K562 (cell line): Measurements from ENCODE around the gene ITGA7.

ENCODE experiments used
- CHD2 ChIP-seq: IDR thresholded peaks from 2 replicates; pipeline ENCODE4 v1.6.1; 2011; ENCODE audit warnings: low read depth, low read length
- CTCF ChIP-seq, 3 experiments: IDR thresholded peaks in 2 of 3; conservative IDR thresholded peaks in 1 of 3; 2 replicates each; pipeline ENCODE4 v1.5.1; 2011 to 2012; ENCODE audit warnings: low read length in 3 of 3, mild to moderate bottlenecking in 3 of 3, control low read depth in 2 of 3, improper control_type of control experiment in 1 of 3, inconsistent platforms in 1 of 3, low read depth in 1 of 3, mixed read lengths in 1 of 3, moderate library complexity in 1 of 3; ENCODE audit not compliant: insufficient read depth in 2 of 3
- MTA1 ChIP-seq: fragments of 450-650 bp; IDR thresholded peaks from 2 replicates; pipeline ENCODE4 v1.6.1; 2017; ENCODE audit warnings: borderline replicate concordance
- NR4A1 ChIP-seq, 2 experiments: fragments of 250-450 bp in 1 of 2; fragments of 450-650 bp in 1 of 2; sonication (Bioruptor Pico) in 1 of 2; IDR thresholded peaks; 2 replicates each; pipeline versions ENCODE4 v1.4.0 to v1.6.1; 2016 to 2020; ENCODE audit warnings: mild to moderate bottlenecking in 2 of 2, missing compliant biosample characterization in 1 of 2, missing genetic modification characterization in 1 of 2, moderate library complexity in 1 of 2
- RBM39 ChIP-seq: fragments of 200-400 bp; formaldehyde crosslinking; optimal IDR thresholded peaks from 2 replicates; pipeline ENCODE3; 2018; ENCODE audit warnings: low read depth, low read length
- SMAD1 ChIP-seq: fragments of 150-350 bp; IDR thresholded peaks from 2 replicates; pipeline ENCODE4 v1.6.1; 2014; ENCODE audit warnings: low read length, low read depth; ENCODE audit not compliant: partially characterized antibody

- no peak for TF ChIP-seq MTA1
- TF ChIP-seq CHD2, result no peak
- TF ChIP-seq NR4A1 (CRISPR knock-in tag; IDR thresholded peaks at IDR 0.05), result no peak
- TF ChIP-seq NR4A1 (tag; IDR thresholded peaks at IDR 0.05), result no peak
- no peak for TF ChIP-seq CTCF (IDR thresholded peaks at IDR 0.05 in 2 of 3, conservative IDR thresholded peaks at IDR 0.05 in 1 of 3; ENCODE audit: insufficient read depth in 2 of 3, low read depth in 1 of 3, low read length in 3 of 3)
- no peak for TF ChIP-seq RBM39
- no peak for TF ChIP-seq SMAD1
Observed at GRCh38 chr12:55679691-55680090, 28.0 kb downstream of the ITGA7 start.
